Measurements from ENCODE around the gene APOBEC3A. TPM values are rescaled to one million over a fixed set of nuclear protein-coding genes. Genes with fewer than 3 reads are reported as not detected.

Gene APOBEC3A
- total RNA-seq, 4 donors from 2014 or later, result 0.75 to 0.76 TPM; not detected in 2

GRCh38 chr22:38925571-38926041, 31.8 kb upstream of the APOBEC3A start:
- DNase-seq (no peak), ATAC-seq (no peak)
- H3K27me3 ChIP-seq, result no peaks in the 10 kb centered on the region
- in situ Hi-C loops (cut with MboI; ENCODE audit: low sequenced_read_pairs in 4 of 4), result no loop called here
- peaks cover 18 to 19% of the 10 kb centered on the region in 2 donors for H3K4me1 ChIP-seq
- intact Hi-C loops (cut with DNase I; ENCODE audit: low total_unique reads), result loop anchor here (2.0 to 5.0 kb wide), 3 partner anchors 45 to 77 kb away; partner anchors contain the start of gene APOBEC3B
- no peak overlapping the region for H3K27ac ChIP-seq
- no peak for TF ChIP-seq POLR2A (IDR thresholded peaks at IDR 0.05)
- TF ChIP-seq CTCF (IDR thresholded peaks at IDR 0.05 in 4 of 5, conservative IDR thresholded peaks at IDR 0.05 in 1 of 5), result no peak
- no peaks in the 10 kb centered on the region for H3K9me3 ChIP-seq
- no peaks in the 10 kb centered on the region for H3K36me3 ChIP-seq
- H3K4me3 ChIP-seq, result no peak overlapping the region

- DNase-seq (peak; percentile 40 to 68), ATAC-seq (peak; percentile 70 to 73)
- in situ Hi-C loops (cut with MboI; ENCODE audit: low sequenced_read_pairs in 4 of 4) (no loop called here), intact Hi-C loops (cut with DNase I; ENCODE audit: low total_unique reads) (loop anchor here (1.0 to 5.0 kb wide), 4 partner anchors 46 to 75 kb away; partner anchors contain the start of genes APOBEC3B and CBX6)
- H3K36me3 ChIP-seq, result no peaks in the 10 kb centered on the region
- H3K9me3 ChIP-seq, result no peaks in the 10 kb centered on the region
- no peaks in the 10 kb centered on the region for H3K27me3 ChIP-seq
- H3K4me1 ChIP-seq, result peaks cover 18 to 19% of the 10 kb centered on the region in 2 donors
- peak overlapping the region; percentile 19 to 40 (median 33) for H3K4me3 ChIP-seq
- H3K27ac ChIP-seq, result peak overlapping the region in 2 of 4 donors; percentile 24 to 31
- no peak for TF ChIP-seq POLR2A (IDR thresholded peaks at IDR 0.05)
- TF ChIP-seq CTCF (IDR thresholded peaks at IDR 0.05 in 4 of 5, conservative IDR thresholded peaks at IDR 0.05 in 1 of 5), result peak in 4 of 5 experiments; percentile 49 to 67 (median 52)
Measured at GRCh38 chr22:38927033-38927781, 30.2 kb upstream of the APOBEC3A start.

- ATAC-seq (no peak), DNase-seq (no peak)
- H3K4me1 ChIP-seq, result peaks cover 6% of the 10 kb centered on the region in 2 donors
- in situ Hi-C loops (cut with MboI; ENCODE audit: low sequenced_read_pairs in 4 of 4) (no loop called here), intact Hi-C loops (cut with DNase I; ENCODE audit: low total_unique reads) (no loop called here)
- no peaks in the 10 kb centered on the region for H3K36me3 ChIP-seq
- H3K9me3 ChIP-seq, result no peaks in the 10 kb centered on the region
- no peaks in the 10 kb centered on the region for H3K27me3 ChIP-seq
- no peak overlapping the region for H3K27ac ChIP-seq
- H3K4me3 ChIP-seq, result no peak overlapping the region
- TF ChIP-seq POLR2A (IDR thresholded peaks at IDR 0.05) (no peak), CTCF (IDR thresholded peaks at IDR 0.05 in 4 of 5, conservative IDR thresholded peaks at IDR 0.05 in 1 of 5) (no peak)
Measured at GRCh38 chr22:38930512-38930911, 26.9 kb upstream of the APOBEC3A start.

- Histone ChIP-seq H3K4me1 (no peaks in the 10 kb centered on the region), H3K4me3 (no peak overlapping the region), H3K27ac (no peak overlapping the region), H3K9me3 (no peaks in the 10 kb centered on the region), H3K27me3 (no peaks in the 10 kb centered on the region), H3K36me3 (no peaks in the 10 kb centered on the region)
- no peak for TF ChIP-seq CTCF (IDR thresholded peaks at IDR 0.05 in 4 of 5, conservative IDR thresholded peaks at IDR 0.05 in 1 of 5)
- TF ChIP-seq POLR2A (IDR thresholded peaks at IDR 0.05), result no peak
- peak; percentile 44 to 66 for DNase-seq
- peak; percentile 39 to 69 for ATAC-seq
- intact Hi-C loops (cut with DNase I; ENCODE audit: low total_unique reads) (no loop called here), in situ Hi-C loops (cut with MboI; ENCODE audit: low sequenced_read_pairs in 4 of 4) (no loop called here)
Measured at GRCh38 chr22:38935023-38935422, 22.4 kb upstream of the APOBEC3A start.
